A673 (cell line): ENCODE results near the gene CHIT1. TPM values are rescaled to one million over a fixed set of nuclear protein-coding genes. Genes with fewer than 3 reads are reported as not detected.
A peak's percentile ranks its signal among the peaks of the same experiment; 100 is the strongest.

Source experiments
- BruUV-seq: library from RNA; stranded (reverse); fragments of 400-500 nt; replicated peaks from 2 replicates; lab custom pipeline; 2021; lab: Mats Ljungman, UMichigan
- CTCF ChIA-PET: fragments of 300-600 bp; sonication (Branson Sonifier 250); formaldehyde crosslinking; loops from one replicate; lab custom pipeline; 2022; ENCODE audit warnings: antibody characterized with exemption; lab: Charles Lee
- POLR2A ChIA-PET: fragments of 300-600 bp; sonication (Branson Sonifier 250); formaldehyde crosslinking; loops from one replicate; lab custom pipeline; 2022; ENCODE audit warnings: antibody characterized with exemption; ENCODE audit not compliant: low non-redundant PET; lab: Charles Lee
- DNase-seq: peaks from one replicate; pipeline ENCODE4 v3.0.0-alpha.2; 2015; ENCODE audit warnings: low spot score
- H3K27ac ChIP-seq: fragments of 200-600 bp; sonication (generic); 2 replicates; pipeline ENCODE4 v1.5.1; 2016; ENCODE audit warnings: mixed run types, low read depth, mild to moderate bottlenecking, mixed read lengths, antibody characterized with exemption, low read length; ENCODE audit not compliant: poor library complexity, severe bottlenecking
- H3K27me3 ChIP-seq: fragments of 200-600 bp; sonication (generic); replicated peaks from 2 replicates; pipeline ENCODE4 v1.6.1; 2017; ENCODE audit warnings: mixed run types, low read depth, mild to moderate bottlenecking, mixed read lengths, antibody characterized with exemption, low read length; ENCODE audit not compliant: insufficient read depth, poor library complexity
- H3K36me3 ChIP-seq: fragments of 200-600 bp; sonication (generic); 2 replicates; pipeline ENCODE4 v1.6.1; 2016; ENCODE audit warnings: mixed run types, mild to moderate bottlenecking, mixed read lengths, antibody characterized with exemption, low read length; ENCODE audit not compliant: insufficient read depth, poor library complexity, severe bottlenecking
- H3K4me1 ChIP-seq: fragments of 200-600 bp; sonication (generic); 2 replicates; pipeline ENCODE4 v1.6.1; 2017; ENCODE audit warnings: mixed run types, mild to moderate bottlenecking, mixed read lengths, antibody characterized with exemption, low read length; ENCODE audit not compliant: insufficient read depth, poor library complexity, severe bottlenecking
- H3K4me3 ChIP-seq: fragments of 200-600 bp; sonication (generic); 2 replicates; pipeline ENCODE4 v1.5.1; 2016; ENCODE audit warnings: low read depth, mixed run types, mild to moderate bottlenecking, mixed read lengths, low read length; ENCODE audit not compliant: poor library complexity, severe bottlenecking
- H3K9me3 ChIP-seq: fragments of 200-600 bp; sonication (generic); 2 replicates; pipeline ENCODE4 v1.6.1; 2016; ENCODE audit warnings: mixed run types, low read depth, mild to moderate bottlenecking, mixed read lengths, antibody characterized with exemption, low read length; ENCODE audit not compliant: poor library complexity, severe bottlenecking
- CTCF ChIP-seq: fragments of 300-800, 200-600 bp; sonication (generic); conservative IDR thresholded peaks from 2 replicates; pipeline ENCODE4 v1.5.1; 2017; ENCODE audit warnings: low read depth, mild to moderate bottlenecking, antibody characterized with exemption, low read length, moderate library complexity, mixed read lengths
- EZH2 ChIP-seq: fragments of 200-600 bp; sonication (generic); IDR thresholded peaks from 2 replicates; pipeline ENCODE4 v1.6.1; 2017; ENCODE audit warnings: borderline replicate concordance, low read depth, mild to moderate bottlenecking, mixed read lengths, antibody characterized with exemption, low read length; ENCODE audit not compliant: poor library complexity, severe bottlenecking
- intact Hi-C: fragments of 100-400 bp; cut with micrococcal nuclease; formaldehyde crosslinking; loops from one replicate; pipeline ENCODE4 v1.10.0; 2022; ENCODE audit not compliant: unreplicated experiment
- total RNA-seq: library from RNA; stranded (reverse); gene quantifications from 2 replicates; pipeline ENCODE4 v1.2.3, GENCODE V29; 2021

CHIT1 gene
- total RNA-seq, 1 experiment from 2014 or later: not detected

DNA sequence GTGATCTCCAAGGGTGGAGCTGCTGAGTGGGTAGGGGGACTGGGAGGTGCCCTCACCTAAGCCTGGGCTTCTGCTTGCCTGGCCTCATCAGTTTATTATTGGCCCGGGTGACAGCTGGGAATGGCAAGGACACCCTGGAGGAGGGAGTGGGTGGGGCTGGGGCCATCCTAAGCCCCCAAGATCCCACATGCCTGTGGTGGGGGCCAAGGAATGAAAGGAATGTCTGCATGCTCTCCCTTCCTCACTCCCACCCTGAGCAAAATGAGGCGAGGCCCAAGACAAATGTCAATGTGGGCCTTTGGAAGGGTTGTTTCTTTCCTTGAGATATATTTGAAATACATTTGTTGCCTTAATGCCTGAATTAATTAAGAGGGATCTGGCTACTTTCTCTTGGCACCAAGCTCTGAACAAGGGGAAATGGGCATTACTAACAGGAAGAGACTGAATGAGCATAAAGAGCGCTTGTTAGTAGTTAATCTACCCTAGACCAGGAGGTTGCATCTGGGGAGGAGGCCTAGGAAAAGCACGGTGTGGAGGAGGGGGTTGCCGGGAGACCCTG is 23.3 kb downstream of the CHIT1 start:
- DNase-seq: peak; percentile 70
- CTCF ChIA-PET: interaction anchor here (1.0 kb wide), 1 partner anchor 10 kb away, joined by 3 read pairs; no protein-coding TSS in a partner anchor
- Histone ChIP-seq H3K36me3 (no peaks in the 10 kb centered on the region), H3K4me3 (no peak overlapping the region), H3K27me3 (no peaks in the 10 kb centered on the region), H3K4me1 (peaks cover 18% of the 10 kb centered on the region), H3K9me3 (no peaks in the 10 kb centered on the region), H3K27ac (peak overlapping the region; percentile 35)
- TF ChIP-seq CTCF (no peak), EZH2 (no peak)
- no TSS peak for BruUV-seq
- POLR2A ChIA-PET: no interaction called here
- intact Hi-C loops: no loop called here

DNA sequence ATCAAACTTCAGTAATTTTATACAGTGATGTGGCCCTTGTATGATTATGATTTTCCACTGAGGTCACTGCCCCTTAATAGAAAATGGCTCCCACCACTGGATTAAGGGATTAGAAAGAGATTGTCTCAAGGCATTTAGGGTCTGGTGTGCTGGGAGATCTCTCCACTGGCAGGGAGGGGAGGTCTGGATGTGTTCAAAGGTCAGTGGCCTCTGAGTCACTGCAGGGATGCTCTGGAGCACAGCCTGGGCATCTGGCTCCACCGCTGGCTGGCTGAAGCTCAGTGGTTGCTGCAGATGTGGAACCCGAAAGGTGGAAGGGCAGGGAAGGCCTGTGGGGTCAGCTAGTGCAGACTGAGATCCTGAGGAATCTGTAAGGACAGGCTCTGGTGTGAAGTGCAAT is 24.7 kb downstream of the CHIT1 start:
- Histone ChIP-seq H3K36me3 (no peaks in the 10 kb centered on the region), H3K4me3 (no peak overlapping the region), H3K27me3 (no peaks in the 10 kb centered on the region), H3K4me1 (peaks cover 18% of the 10 kb centered on the region), H3K9me3 (no peaks in the 10 kb centered on the region), H3K27ac (no peak overlapping the region)
- ChIA-PET POLR2A (no interaction called here), CTCF (no interaction called here)
- no peak for TF ChIP-seq CTCF
- TF ChIP-seq EZH2: no peak
- intact Hi-C loops: no loop called here
- BruUV-seq: no TSS peak
- no peak for DNase-seq

GRCh38 chr1:203202431-203203245 is 26.8 kb downstream of the CHIT1 start:
- ChIA-PET CTCF (no interaction called here), POLR2A (no interaction called here)
- Histone ChIP-seq H3K4me3 (no peak overlapping the region), H3K27ac (no peak overlapping the region), H3K9me3 (no peaks in the 10 kb centered on the region), H3K4me1 (peaks cover 18% of the 10 kb centered on the region), H3K36me3 (no peaks in the 10 kb centered on the region), H3K27me3 (no peaks in the 10 kb centered on the region)
- BruUV-seq: no TSS peak
- TF ChIP-seq EZH2: no peak
- TF ChIP-seq CTCF: no peak
- intact Hi-C loops: no loop called here
- DNase-seq: no peak
